Stomach smooth muscle (tissue), 2 donors: ENCODE measurements around the gene SLC28A3.

Source experiments
- H3K27ac ChIP-seq: one replicate; pipeline ENCODE4 v1.7.0; 2013; ENCODE audit warnings: mild to moderate bottlenecking, low read length, inconsistent platforms
- H3K27me3 ChIP-seq, 2 donors: one replicate each; pipeline ENCODE4 v1.7.0; 2013; ENCODE audit warnings: low read length in 2 of 2; ENCODE audit not compliant: insufficient read depth in 2 of 2, control insufficient read depth in 1 of 2
- H3K36me3 ChIP-seq, 2 donors: one replicate each; pipeline ENCODE4 v1.7.0; 2013; ENCODE audit warnings: low read length in 2 of 2; ENCODE audit not compliant: control insufficient read depth in 2 of 2, insufficient read depth in 2 of 2
- H3K4me1 ChIP-seq: one replicate; pipeline ENCODE4 v1.7.0; 2013; ENCODE audit warnings: low read length; ENCODE audit not compliant: control insufficient read depth, insufficient read depth
- H3K4me3 ChIP-seq, 2 donors: one replicate each; pipeline ENCODE4 v1.7.0; 2013; ENCODE audit warnings: low read length in 2 of 2
- H3K9ac ChIP-seq, 2 donors: one replicate each; pipeline ENCODE4 v1.7.0; 2013; ENCODE audit warnings: low read length in 2 of 2, mild to moderate bottlenecking in 1 of 2
- H3K9me3 ChIP-seq, 2 donors: one replicate each; pipeline ENCODE4 v1.7.0; 2013; ENCODE audit warnings: low read length in 2 of 2; ENCODE audit not compliant: control insufficient read depth in 2 of 2
- donor health status: healthy.
- donor health status: Pancreatic carcinoma.

Gene SLC28A3

GRCh38 chr9:84301851-84302250 is 38.7 kb downstream of the SLC28A3 start:
- no peaks in the 10 kb centered on the region for H3K27me3 ChIP-seq
- no peak overlapping the region for H3K27ac ChIP-seq

DNA sequence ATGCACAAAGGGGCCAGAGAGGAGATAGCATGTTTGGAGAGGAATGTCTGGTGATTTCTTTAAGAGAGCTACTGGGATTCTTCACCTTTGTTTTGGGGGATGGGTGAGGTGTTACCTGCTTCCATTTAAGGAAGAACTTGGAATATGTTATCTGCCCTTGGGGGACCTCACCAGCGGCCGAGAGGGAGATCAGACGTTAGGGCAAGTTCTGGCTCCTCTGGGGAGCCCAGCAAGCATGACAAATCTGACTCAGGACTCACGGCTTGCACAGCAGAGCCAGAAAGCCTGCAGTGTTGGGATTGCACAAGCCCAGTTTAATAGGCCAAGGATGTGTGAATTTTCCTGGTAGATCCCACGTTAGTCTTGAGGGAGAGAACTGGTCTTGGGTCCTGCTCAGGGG is 40.3 kb downstream of the SLC28A3 start:
- no peaks in the 10 kb centered on the region for H3K4me1 ChIP-seq
- no peak overlapping the region for H3K9ac ChIP-seq
- no peaks in the 10 kb centered on the region for H3K27me3 ChIP-seq

More at GRCh38 chr9:84301851-84302250, 38.7 kb downstream of the SLC28A3 start:
- no peaks in the 10 kb centered on the region for H3K9me3 ChIP-seq
- no peak overlapping the region for H3K9ac ChIP-seq
- no peaks in the 10 kb centered on the region for H3K4me1 ChIP-seq
- H3K36me3 ChIP-seq = no peaks in the 10 kb centered on the region
- H3K4me3 ChIP-seq = no peak overlapping the region

GRCh38 chr9:84297162-84297821 is 43.3 kb downstream of the SLC28A3 start:
- Histone ChIP-seq H3K4me3 (no peak overlapping the region), H3K36me3 (no peaks in the 10 kb centered on the region), H3K27ac (no peak overlapping the region), H3K27me3 (no peaks in the 10 kb centered on the region), H3K9ac (no peak overlapping the region), H3K9me3 (no peaks in the 10 kb centered on the region), H3K4me1 (no peaks in the 10 kb centered on the region)

More for the DNA sequence above, 40.3 kb downstream of the SLC28A3 start:
- Histone ChIP-seq H3K4me3 (no peak overlapping the region), H3K9me3 (no peaks in the 10 kb centered on the region), H3K27ac (no peak overlapping the region), H3K36me3 (no peaks in the 10 kb centered on the region)

DNA sequence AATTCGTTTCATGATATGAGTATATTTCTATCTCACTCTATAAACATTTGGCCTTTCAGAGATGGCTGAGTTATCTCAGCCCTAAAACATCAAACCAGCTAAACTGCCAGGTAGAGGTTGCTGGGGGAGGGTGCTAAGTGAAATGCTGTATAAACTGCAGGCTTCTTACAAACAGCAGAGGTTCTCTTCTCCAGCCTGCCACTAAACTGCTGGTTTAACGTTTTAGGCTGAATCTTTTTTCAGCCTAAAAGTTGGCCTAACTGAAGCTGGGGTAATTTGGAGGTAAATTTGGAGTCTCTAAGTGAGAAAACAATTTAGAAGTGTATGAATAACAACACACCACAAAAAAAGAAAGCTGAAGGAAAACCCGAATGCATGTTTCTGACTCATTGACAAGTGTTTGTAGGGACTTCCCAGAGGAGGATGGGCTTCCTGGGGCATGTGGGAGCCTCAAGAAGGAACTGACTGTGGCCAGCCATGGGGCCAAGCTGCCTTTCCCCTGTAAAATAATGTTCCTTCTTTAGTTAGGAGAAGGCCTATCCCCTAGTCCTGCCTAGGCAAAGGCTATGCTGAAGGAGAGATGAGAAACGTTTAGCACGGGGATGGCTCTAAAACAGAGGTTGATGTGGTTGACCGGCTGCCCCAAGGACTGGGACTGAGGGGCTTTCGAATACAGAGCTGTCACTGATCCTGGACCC is 44.3 kb downstream of the SLC28A3 start:
- H3K4me1 ChIP-seq = no peaks in the 10 kb centered on the region
- no peak overlapping the region for H3K4me3 ChIP-seq
- H3K27ac ChIP-seq = no peak overlapping the region
- H3K36me3 ChIP-seq = no peaks in the 10 kb centered on the region
- no peaks in the 10 kb centered on the region for H3K27me3 ChIP-seq
- no peak overlapping the region for H3K9ac ChIP-seq
- no peaks in the 10 kb centered on the region for H3K9me3 ChIP-seq

DNA sequence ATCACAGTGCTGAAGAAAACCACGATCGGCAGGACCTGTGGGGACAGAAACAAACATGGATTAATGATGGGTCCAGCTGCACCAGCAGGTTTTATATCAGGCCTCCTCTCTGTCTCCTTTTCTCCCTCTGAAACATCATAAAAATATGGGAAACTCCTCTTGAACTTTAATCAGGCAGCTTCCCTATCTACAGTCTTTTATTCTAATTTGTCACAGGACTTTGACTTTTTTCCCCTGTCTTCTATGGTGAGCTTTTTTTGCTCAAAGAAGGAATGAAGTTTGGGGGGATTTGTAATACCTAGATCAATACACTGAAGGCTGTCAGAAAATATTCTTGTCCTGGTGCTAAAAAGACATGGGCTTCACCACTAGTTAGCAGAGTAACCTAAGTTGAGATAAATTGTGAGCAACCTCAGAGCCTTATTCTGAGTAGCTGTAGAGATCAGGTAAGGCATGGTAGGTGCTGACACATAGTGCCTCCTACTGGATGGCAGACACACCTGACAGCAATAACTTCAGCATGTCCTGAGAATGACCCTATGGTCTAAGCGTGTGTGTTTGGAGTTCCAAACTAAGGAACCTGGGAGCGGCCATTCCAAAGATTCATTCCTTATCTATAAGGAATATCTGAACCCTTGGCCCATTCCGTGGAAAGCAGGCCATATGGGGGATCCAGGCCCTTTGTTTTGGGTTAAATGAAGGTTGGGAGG is 46.2 kb downstream of the SLC28A3 start:
- H3K4me1 ChIP-seq = no peaks in the 10 kb centered on the region
- no peaks in the 10 kb centered on the region for H3K9me3 ChIP-seq

DNA sequence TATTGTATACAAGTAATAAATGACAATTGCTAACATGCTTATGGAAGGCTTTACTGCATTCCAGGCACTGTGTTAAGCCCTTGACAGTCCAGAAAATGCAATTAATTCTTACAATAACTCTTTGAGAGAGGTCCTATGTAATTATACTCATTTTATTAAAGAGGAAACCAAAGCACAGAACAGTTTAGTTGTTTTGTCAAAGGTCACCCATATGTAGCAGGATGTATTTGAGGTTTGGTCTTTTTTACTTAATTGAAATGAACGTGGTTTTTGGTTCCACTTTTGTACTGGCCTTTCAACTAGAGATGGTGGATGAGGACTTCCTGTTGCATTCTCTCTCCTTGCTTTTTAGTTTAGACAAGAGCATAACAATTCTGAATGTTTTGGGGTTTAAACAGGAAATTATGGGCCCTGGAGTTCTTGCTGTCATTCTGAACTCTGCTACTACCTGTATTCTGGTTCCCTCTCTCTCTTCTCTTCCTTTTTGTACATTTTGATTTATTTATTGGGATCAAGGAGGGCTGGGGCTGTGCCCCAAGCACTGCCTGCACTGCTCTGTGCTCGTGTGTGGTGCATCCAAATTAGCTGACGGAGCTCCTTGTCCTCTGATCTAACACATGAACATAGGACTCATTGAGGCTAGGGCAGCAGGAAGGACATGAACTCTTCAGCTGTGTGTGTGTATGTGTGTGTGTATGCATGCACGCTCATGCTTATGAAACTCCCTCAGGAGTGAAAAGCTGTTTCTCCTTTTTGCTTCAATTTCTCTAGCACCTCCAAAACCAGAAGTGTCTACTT is 47.4 kb downstream of the SLC28A3 start:
- H3K9ac ChIP-seq = no peak overlapping the region
- no peak overlapping the region for H3K27ac ChIP-seq
- no peaks in the 10 kb centered on the region for H3K4me1 ChIP-seq
- H3K27me3 ChIP-seq = no peaks in the 10 kb centered on the region
- H3K9me3 ChIP-seq = no peaks in the 10 kb centered on the region
- no peak overlapping the region for H3K4me3 ChIP-seq
- no peaks in the 10 kb centered on the region for H3K36me3 ChIP-seq

More for the DNA sequence above, 46.2 kb downstream of the SLC28A3 start:
- Histone ChIP-seq H3K9ac (no peak overlapping the region), H3K4me3 (no peak overlapping the region), H3K36me3 (no peaks in the 10 kb centered on the region), H3K27me3 (no peaks in the 10 kb centered on the region), H3K27ac (no peak overlapping the region)

DNA sequence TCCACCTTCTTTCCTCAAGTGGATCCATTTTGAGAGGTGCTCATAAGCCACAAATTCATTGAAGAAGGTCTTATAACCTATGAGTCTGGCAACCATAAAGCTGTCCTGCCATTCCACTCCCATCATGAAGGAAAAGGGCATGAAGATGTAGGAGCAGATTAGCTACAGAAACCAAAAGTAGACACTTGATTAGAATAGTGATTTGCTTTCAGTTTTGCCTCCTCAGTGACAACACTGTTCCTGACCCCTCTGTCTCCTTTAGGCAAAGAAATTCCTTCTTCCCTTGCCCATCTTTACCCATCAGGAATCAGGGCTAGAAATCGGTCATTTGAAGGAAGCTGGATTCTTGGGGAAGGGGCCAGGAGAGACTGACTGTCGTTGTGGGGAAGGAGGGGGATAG is 55.2 kb downstream of the SLC28A3 start:
- Histone ChIP-seq H3K27me3 (no peaks in the 10 kb centered on the region), H3K9me3 (no peaks in the 10 kb centered on the region), H3K9ac (no peak overlapping the region), H3K36me3 (no peaks in the 10 kb centered on the region), H3K4me1 (no peaks in the 10 kb centered on the region), H3K27ac (no peak overlapping the region), H3K4me3 (no peak overlapping the region)

GRCh38 chr9:84283946-84284345 is 56.6 kb downstream of the SLC28A3 start:
- Histone ChIP-seq H3K36me3 (no peaks in the 10 kb centered on the region), H3K27me3 (no peaks in the 10 kb centered on the region), H3K27ac (no peak overlapping the region), H3K4me1 (no peaks in the 10 kb centered on the region), H3K9me3 (no peaks in the 10 kb centered on the region), H3K9ac (no peak overlapping the region), H3K4me3 (no peak overlapping the region)

- Histone ChIP-seq H3K4me3 (no peak overlapping the region), H3K4me1 (no peaks in the 10 kb centered on the region), H3K9ac (no peak overlapping the region), H3K27me3 (peaks cover 2 to 3% of the 10 kb centered on the region in 2 donors), H3K36me3 (no peaks in the 10 kb centered on the region), H3K9me3 (no peaks in the 10 kb centered on the region), H3K27ac (no peak overlapping the region)
Observed at GRCh38 chr9:84278130-84278529, 62.4 kb downstream of the SLC28A3 start.

GRCh38 chr9:84277646-84278045 is 62.9 kb downstream of the SLC28A3 start:
- no peaks in the 10 kb centered on the region for H3K36me3 ChIP-seq
- H3K9me3 ChIP-seq = no peaks in the 10 kb centered on the region
- H3K27me3 ChIP-seq = peaks cover 2 to 3% of the 10 kb centered on the region in 2 donors
- no peak overlapping the region for H3K4me3 ChIP-seq
- H3K4me1 ChIP-seq = no peaks in the 10 kb centered on the region
- no peak overlapping the region for H3K9ac ChIP-seq
- no peak overlapping the region for H3K27ac ChIP-seq
